Kidney (tissue), 14 donors: ENCODE results near the gene RPS15A. TPM values are rescaled to one million over a fixed set of nuclear protein-coding genes. Genes with fewer than 3 reads are reported as not detected.

Experiments
- DNase-seq, 5 donors: peaks; one replicate each; pipeline ENCODE4 v3.0.0-alpha.2; 2013 to 2020
- FAIRE-seq: peaks from 2 replicates; lab custom pipeline; 2012; peaks lifted over from hg19 to GRCh38; lab: Jason Lieb, UNC
- H3K27ac ChIP-seq, 2 donors: one replicate each; pipeline ENCODE4 v1.7.0; 2013; ENCODE audit warnings: low read depth in 2 of 2, low read length in 2 of 2, inconsistent platforms in 1 of 2
- H3K27me3 ChIP-seq: one replicate; pipeline ENCODE4 v1.7.1; 2013; ENCODE audit warnings: low read length, inconsistent platforms; ENCODE audit not compliant: control insufficient read depth, insufficient read depth
- H3K36me3 ChIP-seq, 3 donors: one replicate each; pipeline versions ENCODE4 v1.7.0 to v1.7.1; 2013; ENCODE audit warnings: low read length in 3 of 3, control low read depth in 1 of 3, inconsistent platforms in 1 of 3; ENCODE audit not compliant: insufficient read depth in 3 of 3, control insufficient read depth in 2 of 3
- H3K4me1 ChIP-seq, 3 donors: one replicate each; pipeline versions ENCODE4 v1.7.0 to v1.7.1; 2013; ENCODE audit warnings: low read length in 3 of 3, inconsistent platforms in 1 of 3, low read depth in 1 of 3; ENCODE audit not compliant: control insufficient read depth in 2 of 3, insufficient read depth in 2 of 3
- H3K4me3 ChIP-seq, 3 donors: one replicate each; pipeline versions ENCODE4 v1.7.0 to v1.8.1; 2013; ENCODE audit warnings: low read length in 3 of 3, control low read depth in 1 of 3, inconsistent platforms in 1 of 3
- H3K9ac ChIP-seq, 3 donors: one replicate each; pipeline versions ENCODE4 v1.7.0 to v1.7.1; 2013; ENCODE audit warnings: low read length in 3 of 3, control low read depth in 1 of 3, inconsistent platforms in 1 of 3
- H3K9me3 ChIP-seq, 3 donors: one replicate each; pipeline versions ENCODE4 v1.7.0 to v1.7.1; 2013; ENCODE audit warnings: low read length in 3 of 3, control low read depth in 1 of 3, inconsistent platforms in 1 of 3; ENCODE audit not compliant: control insufficient read depth in 2 of 3, insufficient read depth in 1 of 3
- intact Hi-C: fragments of 100-400 bp; cut with DNase I; formaldehyde crosslinking; loops from one replicate; pipeline ENCODE4 v1.11.1; 2022
- polyA plus RNA-seq: library from polyadenylated mRNA; stranded (reverse); fragments of 350-450 nt; fragmentation: Illumina TruSeq; extraction: RNeasy Lipid Tissue Mini Kit (QIAGEN cat#74804); gene quantifications from one replicate; pipeline ENCODE4 v1.2.3, GENCODE V29; 2014; ENCODE audit warnings: low read depth, low replicate concordance; ENCODE audit not compliant: insufficient read depth
- total RNA-seq: library from RNA; stranded (reverse); fragmentation: NEBNext Ultra II Directional; extraction: Animal tissue kit (Norgen Biotek cat#: 25700); gene quantifications from one replicate; pipeline ENCODE4 v1.2.1, GENCODE V29; 2021
- TF ChIP-seq, protein P1 (sequence below): IDR thresholded peaks from 3 replicates; pipeline ENCODE4 v1.5.1; 2012; ENCODE audit warnings: mild to moderate bottlenecking, moderate library complexity, borderline replicate concordance; ENCODE audit not compliant: insufficient read depth; ENCODE audit errors: extremely low read depth
- donor health status: control.
- donor health status: control.
- donor health status: control.
- donor health status: control.
- donor health status: control.
- donor health status: DM: yes; HTN: yes; CAD: no.
- donor health status: Normal renal cell carcinoma (clear cell type).

Gene RPS15A
- total and polyA plus RNA-seq, 2 donors from 2014 or later = 918 to 1,519 TPM

DNA sequence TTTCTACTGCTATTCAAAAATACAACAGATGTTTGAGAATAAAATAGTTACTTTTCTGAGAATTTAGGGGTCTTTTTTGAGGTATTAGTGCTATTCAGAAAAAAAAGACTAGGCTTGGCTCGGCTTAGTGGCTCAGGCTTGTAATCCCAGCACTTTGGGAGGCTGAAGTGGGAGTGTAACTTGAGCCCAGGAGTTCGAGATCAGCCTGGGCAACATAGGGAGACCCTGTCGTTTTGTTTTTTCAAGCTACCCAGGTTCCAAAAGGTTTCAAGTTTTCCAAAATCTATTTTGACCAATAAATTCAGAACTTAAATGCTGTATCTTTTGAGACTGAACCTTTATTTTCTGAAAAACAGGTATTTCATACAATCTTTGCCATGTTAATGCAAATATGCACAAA lies 14.4 kb upstream of the RPS15A start:
- no peak overlapping the region for H3K4me3 ChIP-seq

DNA sequence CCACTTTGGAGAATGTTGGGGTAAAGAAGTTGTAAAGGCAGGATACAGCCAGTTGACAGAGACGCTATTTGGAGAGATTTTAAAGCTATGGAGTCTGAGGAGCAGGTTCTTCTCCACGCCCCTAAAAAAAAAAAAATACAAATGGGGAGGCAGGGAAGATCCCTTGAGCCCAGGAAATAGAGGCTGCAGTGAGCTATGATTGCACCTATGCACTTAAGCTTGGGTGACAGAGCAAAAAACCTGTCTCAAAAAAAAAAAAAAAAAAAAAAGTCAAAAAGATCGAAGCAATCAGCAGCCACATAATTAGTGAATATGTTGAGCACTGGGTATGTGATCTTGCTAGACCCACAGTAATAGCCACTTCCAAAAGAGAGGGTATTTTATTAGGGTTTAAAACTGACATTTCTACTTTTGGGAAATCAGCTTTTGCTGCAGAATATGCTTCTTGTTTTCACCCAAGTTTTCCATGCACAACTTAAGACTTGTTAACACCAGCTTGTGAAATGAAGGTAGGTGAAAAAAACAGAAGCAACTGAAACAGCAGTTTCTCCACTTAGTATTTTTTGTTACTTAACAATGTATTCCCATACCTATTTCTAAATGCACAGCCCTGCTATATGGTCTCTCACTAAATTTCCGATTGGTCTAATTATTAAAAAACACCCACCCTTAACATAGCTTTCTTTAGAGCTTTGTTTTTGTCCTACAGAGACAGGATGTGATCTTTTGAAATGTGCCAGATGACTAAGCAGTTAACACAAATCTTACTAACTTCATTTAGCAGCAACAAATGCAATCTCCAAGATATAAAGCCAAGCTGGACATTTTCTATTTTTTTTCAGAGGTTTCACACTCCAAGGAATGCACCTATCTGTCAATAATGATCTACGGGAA lies 13.7 kb upstream of the RPS15A start:
- FAIRE-seq = no peak
- Histone ChIP-seq H3K4me1 (peaks cover 0 to 15% (median 7%) of the 10 kb centered on the region in 3 donors), H3K9ac (peak overlapping the region in 1 of 3 donors; percentile 16), H3K9me3 (no peaks in the 10 kb centered on the region), H3K27ac (no peak overlapping the region), H3K4me3 (no peak overlapping the region), H3K36me3 (peaks cover 0 to 6% (median 5%) of the 10 kb centered on the region in 3 donors), H3K27me3 (no peaks in the 10 kb centered on the region)
- TF ChIP-seq, protein P1, sequence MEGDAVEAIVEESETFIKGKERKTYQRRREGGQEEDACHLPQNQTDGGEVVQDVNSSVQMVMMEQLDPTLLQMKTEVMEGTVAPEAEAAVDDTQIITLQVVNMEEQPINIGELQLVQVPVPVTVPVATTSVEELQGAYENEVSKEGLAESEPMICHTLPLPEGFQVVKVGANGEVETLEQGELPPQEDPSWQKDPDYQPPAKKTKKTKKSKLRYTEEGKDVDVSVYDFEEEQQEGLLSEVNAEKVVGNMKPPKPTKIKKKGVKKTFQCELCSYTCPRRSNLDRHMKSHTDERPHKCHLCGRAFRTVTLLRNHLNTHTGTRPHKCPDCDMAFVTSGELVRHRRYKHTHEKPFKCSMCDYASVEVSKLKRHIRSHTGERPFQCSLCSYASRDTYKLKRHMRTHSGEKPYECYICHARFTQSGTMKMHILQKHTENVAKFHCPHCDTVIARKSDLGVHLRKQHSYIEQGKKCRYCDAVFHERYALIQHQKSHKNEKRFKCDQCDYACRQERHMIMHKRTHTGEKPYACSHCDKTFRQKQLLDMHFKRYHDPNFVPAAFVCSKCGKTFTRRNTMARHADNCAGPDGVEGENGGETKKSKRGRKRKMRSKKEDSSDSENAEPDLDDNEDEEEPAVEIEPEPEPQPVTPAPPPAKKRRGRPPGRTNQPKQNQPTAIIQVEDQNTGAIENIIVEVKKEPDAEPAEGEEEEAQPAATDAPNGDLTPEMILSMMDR = no peak
- intact Hi-C loops = no loop called here
- no peak for DNase-seq

More for the DNA sequence above, 14.4 kb upstream of the RPS15A start:
- intact Hi-C loops = no loop called here
- DNase-seq = no peak
- Histone ChIP-seq H3K36me3 (peaks cover 0 to 13% (median 12%) of the 10 kb centered on the region in 3 donors), H3K4me1 (peaks cover 0 to 15% (median 6%) of the 10 kb centered on the region in 3 donors), H3K27ac (no peak overlapping the region), H3K9ac (peak overlapping the region in 1 of 3 donors; percentile 16), H3K9me3 (no peaks in the 10 kb centered on the region), H3K27me3 (no peaks in the 10 kb centered on the region)
- TF ChIP-seq, protein P1 = no peak
- FAIRE-seq = no peak

DNA sequence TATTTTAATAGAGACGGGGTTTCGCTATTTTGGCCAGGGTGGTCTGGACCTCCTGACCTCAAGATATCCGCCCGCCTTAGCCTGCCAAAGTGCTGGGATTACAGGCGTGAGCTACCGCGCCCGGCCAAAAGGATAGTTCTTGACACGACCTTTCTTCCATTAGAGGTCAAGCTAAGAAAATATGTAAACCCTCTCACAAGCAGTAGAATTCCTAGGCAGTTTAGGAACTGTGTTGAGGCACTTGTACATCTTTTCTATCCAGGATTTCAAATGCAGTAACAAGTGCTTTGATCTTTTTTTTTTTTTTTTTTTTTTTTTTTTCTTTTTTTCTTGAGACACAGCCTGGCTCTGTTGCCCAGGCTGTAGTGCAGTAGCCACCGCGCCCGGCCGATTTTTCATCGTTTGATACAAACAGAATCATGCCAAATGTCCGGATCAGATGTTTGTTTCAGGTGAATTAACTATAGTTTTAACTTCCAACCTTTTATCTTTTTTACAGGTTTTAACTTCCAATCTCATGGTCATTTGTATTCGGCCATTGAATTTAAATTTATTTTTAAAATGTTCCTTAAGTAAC lies 12.7 kb upstream of the RPS15A start:
- intact Hi-C loops = no loop called here

More for the DNA sequence above, 12.7 kb upstream of the RPS15A start:
- FAIRE-seq = no peak
- TF ChIP-seq, protein P1 = no peak
- DNase-seq = peak in 1 of 5 donors; percentile 40
- peak overlapping the region in 1 of 2 donors; percentile 14 for H3K27ac ChIP-seq
- no peak overlapping the region for H3K4me3 ChIP-seq
- peaks cover 0 to 15% (median 7%) of the 10 kb centered on the region in 3 donors for H3K4me1 ChIP-seq
- H3K9ac ChIP-seq = no peak overlapping the region
- no peaks in the 10 kb centered on the region for H3K36me3 ChIP-seq
- H3K27me3 ChIP-seq = no peaks in the 10 kb centered on the region
- H3K9me3 ChIP-seq = no peaks in the 10 kb centered on the region
